Loucy (cell line): Measurements from ENCODE around the gene IFIT1B.

ENCODE experiments used
- H2AFZ ChIP-seq: fragments of 200-600 bp; sonication (generic); 2 replicates; pipeline ENCODE4 v1.6.0; 2016; ENCODE audit warnings: antibody characterized with exemption, mild to moderate bottlenecking, low read length, moderate library complexity
- H3F3A ChIP-seq: fragments of 200-600 bp; 2 replicates; pipeline ENCODE4 v1.6.0; 2016; ENCODE audit warnings: antibody characterized with exemption, low read depth, mild to moderate bottlenecking
- H3K27me3 ChIP-seq: fragments of 200-600 bp; sonication (generic); 2 replicates; pipeline ENCODE4 v1.6.1; 2014; ENCODE audit warnings: low read length, mild to moderate bottlenecking; ENCODE audit not compliant: insufficient read depth, poor library complexity, severe bottlenecking
- H3K36me3 ChIP-seq: fragments of 200-600 bp; sonication (generic); 2 replicates; pipeline ENCODE4 v1.6.1; 2016; ENCODE audit warnings: low read length; ENCODE audit not compliant: insufficient read depth
- H3K4me1 ChIP-seq: fragments of 200-600 bp; sonication (generic); 2 replicates; pipeline ENCODE4 v1.5.1; 2014; ENCODE audit warnings: low read length, mild to moderate bottlenecking; ENCODE audit not compliant: insufficient read depth, poor library complexity, severe bottlenecking
- H3K4me2 ChIP-seq: fragments of 200-600 bp; sonication (generic); 2 replicates; pipeline ENCODE4 v1.6.0; 2014; ENCODE audit warnings: antibody characterized with exemption, low read length, low read depth, mild to moderate bottlenecking; ENCODE audit not compliant: poor library complexity, severe bottlenecking
- H3K4me3 ChIP-seq: fragments of 200-600 bp; sonication (generic); 2 replicates; pipeline ENCODE4 v1.5.1; 2014; ENCODE audit warnings: low read length, mild to moderate bottlenecking, mixed read lengths; ENCODE audit not compliant: poor library complexity, severe bottlenecking
- H3K79me2 ChIP-seq: fragments of 200-600 bp; sonication (generic); 2 replicates; pipeline ENCODE4 v1.6.1; 2014; ENCODE audit warnings: low read length; ENCODE audit not compliant: insufficient read depth
- H3K9ac ChIP-seq: fragments of 200-600 bp; sonication (generic); 2 replicates; pipeline ENCODE4 v1.6.0; 2014; ENCODE audit warnings: mild to moderate bottlenecking, low read depth, low read length, moderate library complexity; ENCODE audit not compliant: poor library complexity, severe bottlenecking
- H3K9me2 ChIP-seq: fragments of 200-600 bp; sonication (generic); replicated peaks from 2 replicates; pipeline ENCODE4 v1.6.1; 2016; ENCODE audit warnings: low read depth, low read length, mixed read lengths
- H3K9me3 ChIP-seq: fragments of 200-600 bp; sonication (generic); 2 replicates; pipeline ENCODE4 v1.6.1; 2014; ENCODE audit warnings: mild to moderate bottlenecking, antibody characterized with exemption, low read length, low read depth; ENCODE audit not compliant: insufficient read depth
- H4K20me1 ChIP-seq: fragments of 200-600 bp; sonication (generic); 2 replicates; pipeline ENCODE4 v1.6.0; 2014; ENCODE audit warnings: antibody characterized with exemption, low read length, mild to moderate bottlenecking; ENCODE audit not compliant: insufficient read depth, poor library complexity, severe bottlenecking
- EZH2phosphoT487 ChIP-seq: fragments of 200-600 bp; IDR thresholded peaks from 2 replicates; pipeline ENCODE4 v1.6.1; 2018; ENCODE audit warnings: antibody characterized with exemption, mild to moderate bottlenecking, moderate library complexity, borderline replicate concordance
- TF ChIP-seq, protein P1 (sequence below): fragments of 200-600 bp; sonication (generic); conservative IDR thresholded peaks from 2 replicates; pipeline ENCODE4 v1.5.1; 2014; ENCODE audit warnings: mild to moderate bottlenecking, antibody characterized with exemption, low read length

The IFIT1B gene

DNA sequence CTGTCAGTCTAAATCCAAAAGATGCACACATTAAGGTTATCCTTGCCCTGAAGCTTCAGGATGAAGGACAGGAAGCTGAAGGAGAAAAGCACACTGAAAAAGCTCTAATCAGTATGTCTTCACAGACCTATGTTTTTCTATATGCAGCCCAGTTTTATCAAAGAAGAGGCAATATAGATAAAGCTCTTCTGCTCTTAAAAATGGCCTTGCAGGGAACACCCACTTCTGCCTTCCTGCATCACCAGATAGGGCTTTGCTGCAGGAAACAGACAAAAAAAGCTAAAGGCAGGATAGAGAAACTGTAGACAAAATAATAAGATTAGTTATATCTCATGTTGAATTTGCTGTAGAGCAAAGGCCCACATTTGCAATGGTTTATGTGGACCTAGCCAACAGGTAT is 14.9 kb upstream of the IFIT1B start:
- Histone ChIP-seq H3K4me2 (peak overlapping the region; percentile 33), H3K4me1 (peaks cover 65% of the 10 kb centered on the region)

DNA sequence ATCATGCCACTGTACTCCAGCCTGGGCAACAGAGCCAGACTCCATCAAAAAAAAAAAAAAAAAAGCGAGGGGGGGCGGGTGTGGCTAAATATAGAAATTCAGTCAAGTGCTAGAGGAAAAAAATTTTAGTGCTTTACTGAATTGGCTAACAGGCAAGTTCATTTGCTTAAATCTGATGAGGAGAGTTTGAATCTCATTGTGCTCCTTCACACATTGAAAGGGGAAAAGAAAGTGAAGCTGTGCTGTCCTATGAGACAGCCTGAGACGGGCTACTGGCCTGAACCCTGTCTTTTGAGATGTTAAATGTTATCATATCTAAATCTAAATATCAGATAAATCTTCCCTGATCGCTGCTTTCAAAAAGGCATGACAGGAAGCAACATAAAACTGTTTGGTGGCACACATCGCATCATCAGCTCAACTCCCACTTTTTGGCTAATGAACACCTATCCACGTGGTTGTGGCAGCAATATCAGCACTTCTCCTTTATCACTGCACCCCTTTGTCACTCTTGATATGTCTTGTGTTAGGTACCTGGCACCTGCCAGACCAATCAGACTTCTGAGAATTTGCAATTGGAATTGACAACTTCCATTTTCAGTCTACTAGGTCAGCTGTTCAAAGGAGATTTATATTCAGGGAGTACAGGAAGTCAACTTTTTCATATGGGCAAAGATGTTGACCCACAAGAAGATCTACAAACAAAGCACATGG is 14.0 kb upstream of the IFIT1B start:
- H3K4me2 ChIP-seq = peak overlapping the region; percentile 33
- H3K27me3 ChIP-seq = no peaks in the 10 kb centered on the region
- no peak overlapping the region for H3K4me3 ChIP-seq

More for the DNA sequence above, 14.9 kb upstream of the IFIT1B start:
- H3K27me3 ChIP-seq = no peaks in the 10 kb centered on the region
- H3F3A ChIP-seq = peaks cover 6% of the 10 kb centered on the region
- H3K4me3 ChIP-seq = no peak overlapping the region
- H4K20me1 ChIP-seq = no peaks in the 10 kb centered on the region
- no peak overlapping the region for H2AFZ ChIP-seq
- no peaks in the 10 kb centered on the region for H3K9me3 ChIP-seq
- H3K79me2 ChIP-seq = no peaks in the 10 kb centered on the region
- no peaks in the 10 kb centered on the region for H3K36me3 ChIP-seq
- no peaks in the 10 kb centered on the region for H3K9me2 ChIP-seq
- peak overlapping the region; percentile 10 for H3K9ac ChIP-seq
- TF ChIP-seq EZH2phosphoT487 = no peak
- TF ChIP-seq, protein P1, sequence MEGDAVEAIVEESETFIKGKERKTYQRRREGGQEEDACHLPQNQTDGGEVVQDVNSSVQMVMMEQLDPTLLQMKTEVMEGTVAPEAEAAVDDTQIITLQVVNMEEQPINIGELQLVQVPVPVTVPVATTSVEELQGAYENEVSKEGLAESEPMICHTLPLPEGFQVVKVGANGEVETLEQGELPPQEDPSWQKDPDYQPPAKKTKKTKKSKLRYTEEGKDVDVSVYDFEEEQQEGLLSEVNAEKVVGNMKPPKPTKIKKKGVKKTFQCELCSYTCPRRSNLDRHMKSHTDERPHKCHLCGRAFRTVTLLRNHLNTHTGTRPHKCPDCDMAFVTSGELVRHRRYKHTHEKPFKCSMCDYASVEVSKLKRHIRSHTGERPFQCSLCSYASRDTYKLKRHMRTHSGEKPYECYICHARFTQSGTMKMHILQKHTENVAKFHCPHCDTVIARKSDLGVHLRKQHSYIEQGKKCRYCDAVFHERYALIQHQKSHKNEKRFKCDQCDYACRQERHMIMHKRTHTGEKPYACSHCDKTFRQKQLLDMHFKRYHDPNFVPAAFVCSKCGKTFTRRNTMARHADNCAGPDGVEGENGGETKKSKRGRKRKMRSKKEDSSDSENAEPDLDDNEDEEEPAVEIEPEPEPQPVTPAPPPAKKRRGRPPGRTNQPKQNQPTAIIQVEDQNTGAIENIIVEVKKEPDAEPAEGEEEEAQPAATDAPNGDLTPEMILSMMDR = no peak

DNA sequence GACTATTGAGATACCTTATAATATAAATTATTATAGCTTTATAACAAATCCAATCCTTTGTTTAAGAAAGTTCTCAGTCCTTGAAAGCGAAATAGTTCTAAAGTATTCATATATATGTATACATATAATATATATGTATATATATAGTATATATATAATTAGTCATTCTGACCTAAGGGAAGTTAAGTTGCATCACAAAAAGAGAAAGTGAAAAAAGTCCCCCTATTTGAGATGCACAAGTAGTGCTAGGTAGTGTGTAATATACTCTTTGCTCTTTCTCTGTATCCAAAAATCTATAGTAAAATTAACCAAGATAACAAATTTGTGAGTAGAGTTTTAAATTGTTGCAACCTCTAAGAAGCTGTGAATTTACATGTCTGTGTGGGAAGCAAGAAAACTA is 13.3 kb upstream of the IFIT1B start:
- Histone ChIP-seq H3K9me3 (no peaks in the 10 kb centered on the region), H3K4me2 (peak overlapping the region; percentile 33), H3K79me2 (no peaks in the 10 kb centered on the region), H4K20me1 (no peaks in the 10 kb centered on the region), H3K9me2 (no peaks in the 10 kb centered on the region), H3K4me3 (no peak overlapping the region), H3K27me3 (no peaks in the 10 kb centered on the region), H2AFZ (no peak overlapping the region; the same call in 1 of the 2 replicates), H3K36me3 (no peaks in the 10 kb centered on the region), H3K4me1 (peaks cover 66% of the 10 kb centered on the region), H3K9ac (peak overlapping the region; percentile 34), H3F3A (peaks cover 6% of the 10 kb centered on the region)
- TF ChIP-seq, protein P1 = no peak
- TF ChIP-seq EZH2phosphoT487 = no peak

More for the DNA sequence above, 14.0 kb upstream of the IFIT1B start:
- Histone ChIP-seq H3F3A (peaks cover 6% of the 10 kb centered on the region), H2AFZ (no peak overlapping the region), H3K9me2 (no peaks in the 10 kb centered on the region), H3K9ac (no peak overlapping the region), H3K36me3 (no peaks in the 10 kb centered on the region), H3K4me1 (peaks cover 64% of the 10 kb centered on the region), H4K20me1 (no peaks in the 10 kb centered on the region), H3K9me3 (no peaks in the 10 kb centered on the region), H3K79me2 (no peaks in the 10 kb centered on the region)
- no peak for TF ChIP-seq EZH2phosphoT487
- TF ChIP-seq, protein P1 = no peak
